PC-9 (cell line): ENCODE measurements around the gene ZMYM2. TPM values are rescaled to one million over a fixed set of nuclear protein-coding genes. Genes with fewer than 3 reads are reported as not detected.

Experiments
- BruUV-seq: library from RNA; stranded (reverse); fragments of 400-500 nt; replicated peaks from 2 replicates; lab custom pipeline; 2021; lab: Mats Ljungman, UMichigan
- CTCF ChIA-PET: fragments of 300-600 bp; sonication (Branson Sonifier 250); formaldehyde crosslinking; loops from one replicate; lab custom pipeline; 2022; ENCODE audit warnings: antibody characterized with exemption; lab: Charles Lee
- POLR2A ChIA-PET: fragments of 300-600 bp; sonication (Branson Sonifier 250); formaldehyde crosslinking; loops from one replicate; lab custom pipeline; 2022; ENCODE audit warnings: antibody characterized with exemption; ENCODE audit not compliant: unreplicated experiment; lab: Charles Lee
- DNase-seq, 2 experiments: peaks; one replicate each; pipeline versions ENCODE4 v3.0.0 to v3.0.0-alpha.2; 2015 to 2022; ENCODE audit warnings: mixed read lengths in 1 of 2
- H2AFZ ChIP-seq: fragments of 200-600 bp; sonication (generic); 2 replicates; pipeline ENCODE4 v1.8.1; 2017; ENCODE audit warnings: antibody characterized with exemption
- H3F3A ChIP-seq: fragments of 200-600 bp; sonication (generic); 2 replicates; pipeline ENCODE4 v1.8.1; 2017; ENCODE audit warnings: antibody characterized with exemption, mild to moderate bottlenecking, low read depth; ENCODE audit not compliant: insufficient read depth
- H3K27ac ChIP-seq: fragments of 200-600 bp; sonication (generic); 2 replicates; pipeline ENCODE4 v1.6.1; 2016; ENCODE audit warnings: mixed run types
- H3K27me3 ChIP-seq: fragments of 200-600 bp; sonication (generic); 2 replicates; pipeline ENCODE4 v1.6.1; 2016; ENCODE audit warnings: low read depth, mixed run types; ENCODE audit not compliant: insufficient read depth
- H3K36me3 ChIP-seq: fragments of 200-600 bp; sonication (generic); 2 replicates; pipeline ENCODE4 v1.6.1; 2016; ENCODE audit warnings: low read depth, mixed run types
- H3K4me1 ChIP-seq: fragments of 200-600 bp; sonication (generic); replicated peaks from 2 replicates; pipeline ENCODE4 v1.6.1; 2016; ENCODE audit warnings: mixed run types; ENCODE audit not compliant: insufficient read depth
- H3K4me2 ChIP-seq: fragments of 200-600 bp; sonication (generic); 2 replicates; pipeline ENCODE4 v1.6.1; 2017; ENCODE audit warnings: mixed run types
- H3K4me3 ChIP-seq: fragments of 200-600 bp; sonication (generic); 2 replicates; pipeline ENCODE4 v1.6.1; 2016; ENCODE audit warnings: mixed run types
- H3K79me2 ChIP-seq: fragments of 200-600 bp; sonication (generic); 2 replicates; pipeline ENCODE4 v1.6.1; 2017; ENCODE audit warnings: low read depth, mixed run types
- H3K9me2 ChIP-seq: fragments of 200-600 bp; sonication (generic); 2 replicates; pipeline ENCODE4 v1.8.1; 2017; ENCODE audit warnings: mild to moderate bottlenecking; ENCODE audit not compliant: insufficient read depth
- H3K9me3 ChIP-seq: fragments of 200-600 bp; sonication (generic); 2 replicates; pipeline ENCODE4 v1.8.1; 2016; ENCODE audit warnings: low read depth; ENCODE audit not compliant: insufficient read depth
- H4K20me1 ChIP-seq: fragments of 200-600 bp; sonication (generic); 2 replicates; pipeline ENCODE4 v1.8.1; 2017; ENCODE audit not compliant: insufficient read depth
- EZH2 ChIP-seq: fragments of 200-600 bp; sonication (generic); IDR thresholded peaks from 2 replicates; pipeline ENCODE4 v1.8.0; 2017; ENCODE audit warnings: antibody characterized with exemption, low read depth
- intact Hi-C: fragments of 100-400 bp; cut with micrococcal nuclease; formaldehyde crosslinking; loops from one replicate; pipeline ENCODE4 v1.10.0; 2022; ENCODE audit not compliant: unreplicated experiment
- total RNA-seq: library from RNA; stranded (reverse); gene quantifications from 2 replicates; pipeline ENCODE4 v1.2.3, GENCODE V29; 2021
- TF ChIP-seq, protein P1 (sequence below): fragments of 200-600 bp; sonication (generic); conservative IDR thresholded peaks from 2 replicates; pipeline ENCODE4 v1.6.1; 2017; ENCODE audit warnings: mixed run types, antibody characterized with exemption, mild to moderate bottlenecking, moderate library complexity

ZMYM2 gene
- total RNA-seq, 1 experiment from 2014 or later = 55.1 TPM

- Histone ChIP-seq H3K27me3 (no peaks in the 10 kb centered on the region), H3K79me2 (no peaks in the 10 kb centered on the region), H3K36me3 (peaks cover 17% of the 10 kb centered on the region), H3K4me1 (0 out of 2 replicates have a peak, but pooled peaks cover 8% of the 10 kb centered on the region), H3K4me2 (no peak overlapping the region), H3K9me3 (no peaks in the 10 kb centered on the region), H2AFZ (no peak overlapping the region), H3K9me2 (no peaks in the 10 kb centered on the region), H4K20me1 (peaks cover 7% of the 10 kb centered on the region), H3K27ac (no peak overlapping the region), H3K4me3 (no peak overlapping the region), H3F3A (peaks cover 8% of the 10 kb centered on the region)
- BruUV-seq = no TSS peak
- ChIA-PET POLR2A (no interaction called here), CTCF (no interaction called here)
- intact Hi-C loops = loop anchor here (10.0 kb wide), 1 partner anchor 59 kb away; no protein-coding TSS in a partner anchor
- TF ChIP-seq EZH2 = no peak
- TF ChIP-seq, protein P1, sequence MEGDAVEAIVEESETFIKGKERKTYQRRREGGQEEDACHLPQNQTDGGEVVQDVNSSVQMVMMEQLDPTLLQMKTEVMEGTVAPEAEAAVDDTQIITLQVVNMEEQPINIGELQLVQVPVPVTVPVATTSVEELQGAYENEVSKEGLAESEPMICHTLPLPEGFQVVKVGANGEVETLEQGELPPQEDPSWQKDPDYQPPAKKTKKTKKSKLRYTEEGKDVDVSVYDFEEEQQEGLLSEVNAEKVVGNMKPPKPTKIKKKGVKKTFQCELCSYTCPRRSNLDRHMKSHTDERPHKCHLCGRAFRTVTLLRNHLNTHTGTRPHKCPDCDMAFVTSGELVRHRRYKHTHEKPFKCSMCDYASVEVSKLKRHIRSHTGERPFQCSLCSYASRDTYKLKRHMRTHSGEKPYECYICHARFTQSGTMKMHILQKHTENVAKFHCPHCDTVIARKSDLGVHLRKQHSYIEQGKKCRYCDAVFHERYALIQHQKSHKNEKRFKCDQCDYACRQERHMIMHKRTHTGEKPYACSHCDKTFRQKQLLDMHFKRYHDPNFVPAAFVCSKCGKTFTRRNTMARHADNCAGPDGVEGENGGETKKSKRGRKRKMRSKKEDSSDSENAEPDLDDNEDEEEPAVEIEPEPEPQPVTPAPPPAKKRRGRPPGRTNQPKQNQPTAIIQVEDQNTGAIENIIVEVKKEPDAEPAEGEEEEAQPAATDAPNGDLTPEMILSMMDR = no peak
- DNase-seq = no peak
Measured at GRCh38 chr13:20053891-20054290, 95.4 kb downstream of the ZMYM2 start.

DNA sequence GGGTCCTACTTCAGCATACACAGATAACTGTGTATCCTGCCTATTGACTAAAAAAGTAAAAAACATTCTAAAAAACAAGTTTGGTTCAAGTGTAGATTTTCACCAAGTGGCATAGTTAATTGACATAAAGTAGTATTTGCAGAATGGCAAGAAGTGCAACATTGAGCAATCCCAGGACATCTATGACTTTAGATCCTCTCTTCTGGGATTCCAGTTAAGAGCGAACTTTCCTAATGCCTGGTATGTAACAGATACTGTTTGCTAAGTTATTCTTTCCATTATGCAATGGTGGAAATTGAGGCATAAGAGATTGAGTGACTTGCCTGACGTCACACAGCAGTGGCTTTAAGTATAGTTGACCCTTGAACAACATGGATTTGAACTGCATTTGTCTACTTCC is 96.1 kb downstream of the ZMYM2 start:
- Histone ChIP-seq H3K9me2 (no peaks in the 10 kb centered on the region), H4K20me1 (peaks cover 8% of the 10 kb centered on the region), H3K27ac (no peak overlapping the region), H3K4me1 (0 out of 2 replicates have a peak, but pooled peaks cover 4% of the 10 kb centered on the region), H3K9me3 (no peaks in the 10 kb centered on the region), H3K79me2 (no peaks in the 10 kb centered on the region), H3K36me3 (peaks cover 18% of the 10 kb centered on the region), H3F3A (peaks cover 8% of the 10 kb centered on the region), H2AFZ (no peak overlapping the region), H3K4me3 (no peak overlapping the region), H3K27me3 (no peaks in the 10 kb centered on the region), H3K4me2 (no peak overlapping the region)
- intact Hi-C loops = loop anchor here (10.0 kb wide), 1 partner anchor 60 kb away; no protein-coding TSS in a partner anchor
- BruUV-seq = no TSS peak
- TF ChIP-seq, protein P1 = no peak
- no peak for TF ChIP-seq EZH2
- ChIA-PET CTCF (no interaction called here), POLR2A (no interaction called here)
- DNase-seq = no peak

GRCh38 chr13:20057214-20057613 is 98.7 kb downstream of the ZMYM2 start:
- H3K4me3 ChIP-seq = no peak overlapping the region
- no peaks in the 10 kb centered on the region; the same call in none of the 2 replicates for H3F3A ChIP-seq
- intact Hi-C loops = loop anchor here (10.0 kb wide), 1 partner anchor 62 kb away; no protein-coding TSS in a partner anchor
- BruUV-seq = no TSS peak
- no peak for TF ChIP-seq EZH2
- TF ChIP-seq, protein P1 = no peak
- H3K4me2 ChIP-seq = no peak overlapping the region
- no peaks in the 10 kb centered on the region for H3K79me2 ChIP-seq
- H3K4me1 ChIP-seq = no peaks in the 10 kb centered on the region
- H3K27ac ChIP-seq = no peak overlapping the region
- no peak for DNase-seq
- H4K20me1 ChIP-seq = peaks cover 8% of the 10 kb centered on the region
- ChIA-PET POLR2A (no interaction called here), CTCF (no interaction called here)
- peaks cover 22% of the 10 kb centered on the region for H3K36me3 ChIP-seq
- H3K9me3 ChIP-seq = no peaks in the 10 kb centered on the region
- H3K27me3 ChIP-seq = no peaks in the 10 kb centered on the region
- H3K9me2 ChIP-seq = no peaks in the 10 kb centered on the region
- no peak overlapping the region for H2AFZ ChIP-seq
